ENCODE measurements around the gene CBX8.
A peak's percentile ranks its signal among the peaks of the same experiment; 100 is the strongest.
"Not testable (repeated sequence)": the region's sequence is repeated elsewhere in the genome, so short reads cannot be mapped to it uniquely, and the experiment has no call there.

Gene CBX8

DNA sequence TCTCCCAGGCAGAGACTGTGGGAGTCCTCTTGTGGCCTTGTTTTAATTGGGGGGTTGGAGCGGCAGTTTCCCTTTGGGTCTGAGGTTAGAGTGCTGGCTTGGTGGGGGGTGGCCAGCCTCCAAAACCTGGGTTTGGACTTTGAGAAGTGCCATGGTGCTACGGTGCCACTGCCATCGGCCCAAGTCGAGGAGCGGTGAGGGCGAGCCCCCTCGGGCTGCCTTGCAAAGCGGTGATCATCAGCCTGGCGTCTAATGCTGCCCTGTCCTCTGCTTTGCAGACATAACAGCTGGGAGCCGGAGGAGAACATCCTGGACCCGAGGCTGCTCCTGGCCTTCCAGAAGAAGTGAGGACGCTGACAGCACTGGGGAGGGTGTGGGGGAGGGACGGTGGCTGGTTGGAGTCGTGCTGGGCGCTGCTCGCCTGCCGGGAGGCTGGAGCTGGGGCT, 17.8 kb downstream of the CBX8 start:
- DNase-seq (ENCODE audit: low spot score) = no peak

DNA sequence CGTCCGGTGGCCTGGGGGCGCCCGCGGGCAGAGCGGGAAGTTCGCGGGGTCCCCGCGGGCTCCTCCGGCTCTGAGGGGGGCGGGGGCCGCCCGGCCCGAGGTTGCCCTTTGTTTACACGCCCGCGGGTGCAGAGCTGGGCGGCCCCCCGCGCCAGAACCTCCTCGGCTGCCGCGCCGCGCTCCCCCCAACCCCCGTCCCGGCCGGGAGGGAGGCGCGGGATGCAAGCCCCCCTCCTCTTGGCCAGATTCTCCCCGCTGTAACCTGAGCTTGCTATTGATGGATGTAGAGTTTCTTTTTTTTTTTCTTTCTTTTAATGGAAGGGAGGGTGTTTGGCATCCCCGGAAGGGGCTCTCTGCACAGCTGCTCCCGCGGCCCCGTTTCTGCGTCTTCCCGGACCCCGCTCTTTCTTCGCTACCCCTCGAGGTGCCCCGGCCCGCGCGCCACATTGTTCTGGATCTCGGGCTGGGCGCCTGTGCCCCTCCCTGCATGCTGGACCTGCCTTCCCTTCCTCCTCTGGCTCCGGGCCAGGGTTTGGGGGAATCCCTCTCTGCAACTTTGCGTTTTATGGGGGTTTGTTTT, 18.3 kb downstream of the CBX8 start:
- no peak for DNase-seq (ENCODE audit: low spot score)

DNA sequence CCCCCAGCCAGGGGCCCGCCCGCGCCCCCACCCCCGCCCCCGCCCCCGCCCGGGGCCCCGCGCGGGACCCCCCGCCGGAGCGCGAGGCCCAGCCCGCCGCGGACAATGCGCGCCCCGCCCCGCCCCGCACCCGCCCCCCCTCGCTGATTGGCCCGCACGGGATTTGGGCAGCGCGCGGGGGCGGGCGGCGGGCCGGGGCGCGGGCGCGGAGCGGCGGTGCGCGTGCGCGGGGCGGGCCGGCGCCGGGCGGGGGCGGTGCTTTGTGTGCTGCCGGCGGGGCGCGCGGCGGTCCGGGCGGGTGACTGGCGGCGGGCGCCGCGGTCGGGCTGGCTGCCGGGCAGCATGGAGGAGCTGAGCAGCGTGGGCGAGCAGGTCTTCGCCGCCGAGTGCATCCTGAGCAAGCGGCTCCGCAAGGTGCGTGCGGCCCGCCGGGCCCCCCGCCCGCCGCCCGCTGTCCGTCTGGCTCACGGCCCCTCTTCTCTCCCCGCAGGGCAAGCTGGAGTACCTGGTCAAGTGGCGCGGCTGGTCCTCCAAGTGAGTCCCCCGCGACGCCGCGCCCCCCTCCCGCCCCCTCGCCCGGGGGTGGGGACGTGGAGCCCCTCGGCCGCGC, 18.9 kb downstream of the CBX8 start, which contains the start of gene CBX2:
Gene CBX2, plus strand, starts transcription at position 255 of the 610 bp plus-strand sequence. Its CDS starts 88 bp downstream, at position 343.
- DNase-seq (ENCODE audit: low spot score) = peak; percentile 100

DNA sequence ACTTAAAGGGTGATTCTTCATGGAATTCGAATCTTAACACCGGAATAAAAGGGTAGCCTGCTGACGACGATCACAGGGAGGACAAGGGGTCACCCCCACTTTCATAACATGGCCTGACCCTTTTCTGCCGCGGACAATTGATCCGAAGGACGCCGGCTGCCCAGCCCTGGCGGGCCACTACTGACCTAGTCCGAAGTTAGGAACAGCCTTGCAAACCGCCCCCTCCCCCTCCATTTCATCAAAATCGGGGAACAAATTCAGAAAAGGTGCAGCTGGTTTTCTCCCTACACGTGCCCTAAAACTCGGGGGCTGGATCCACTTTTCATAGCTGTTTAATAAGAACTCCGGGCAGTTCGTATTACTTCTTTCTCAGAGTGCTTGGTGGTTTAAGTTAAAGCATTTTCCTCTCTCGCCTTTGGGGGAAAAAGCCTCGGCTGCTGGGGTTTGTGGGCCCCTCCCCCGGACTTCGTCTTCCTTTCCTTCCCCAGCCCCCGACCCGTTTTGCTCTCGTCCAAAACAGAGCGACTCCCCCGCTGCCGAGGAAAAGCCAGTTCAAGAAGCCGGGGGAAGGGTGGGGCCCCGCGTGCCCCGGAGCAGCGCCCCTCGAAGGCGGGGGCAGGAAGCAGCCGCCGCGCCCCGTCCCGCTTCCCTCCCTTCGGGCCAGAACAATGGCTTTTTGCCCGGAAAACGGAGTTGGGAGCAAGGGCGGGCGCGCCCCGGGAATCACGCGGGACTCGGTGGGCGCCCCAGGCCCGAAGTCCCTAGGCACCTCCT, 19.6 kb downstream of the CBX8 start:
- DNase-seq (ENCODE audit: low spot score) = peak; percentile 71

DNA sequence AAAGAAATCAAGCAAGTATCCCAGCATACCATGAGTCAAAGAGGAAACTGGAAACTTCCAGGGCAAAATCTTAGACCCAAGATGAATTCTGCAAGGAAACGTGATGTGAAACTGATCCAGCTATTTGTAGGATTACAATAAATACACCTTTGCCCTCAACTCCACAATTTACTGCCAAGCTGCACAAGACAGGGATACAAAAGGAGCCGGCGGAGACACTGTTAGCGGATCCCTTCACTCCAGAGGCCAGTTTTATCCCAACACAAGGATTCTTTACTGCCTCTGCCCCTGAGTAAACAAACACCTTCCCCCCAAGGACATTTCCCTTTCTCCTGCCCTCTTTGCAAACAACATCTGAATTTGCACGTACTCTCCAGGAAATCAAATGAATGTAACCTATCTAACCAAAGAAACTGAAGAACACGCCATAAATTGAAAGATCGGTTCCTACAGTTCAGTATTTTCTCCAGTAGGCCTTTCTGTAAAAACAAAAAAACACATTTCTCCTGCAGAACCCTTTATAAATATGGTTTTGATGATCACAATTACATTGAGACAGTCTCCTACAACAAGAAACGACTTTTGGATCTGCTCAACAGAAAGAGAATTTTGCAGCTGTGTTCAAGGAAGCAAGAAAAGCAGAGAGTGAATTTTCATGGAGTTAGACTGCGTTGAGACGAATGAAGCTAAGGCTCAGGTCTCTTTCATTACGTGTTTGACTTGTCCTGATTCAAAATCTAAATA, 20.3 kb downstream of the CBX8 start:
- DNase-seq (ENCODE audit: low spot score) = no peak

DNA sequence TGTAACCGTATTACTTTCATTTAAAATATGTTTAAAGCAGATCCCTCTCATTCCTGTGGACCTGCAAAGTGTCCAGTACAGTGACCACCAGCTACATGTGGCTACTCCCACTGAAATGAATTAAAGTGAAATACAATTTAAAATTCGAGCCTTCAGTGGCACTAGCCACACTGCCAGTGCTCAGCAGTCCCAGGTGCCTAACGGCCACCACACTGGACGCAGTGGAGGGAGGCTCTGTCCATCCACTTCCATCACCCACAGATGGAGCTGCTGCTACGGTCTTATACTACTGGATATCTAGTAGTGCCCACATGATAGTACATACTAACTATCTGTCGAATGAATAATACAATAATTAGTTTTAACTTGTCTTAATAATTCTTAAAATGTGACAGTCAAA, 21.2 kb downstream of the CBX8 start:
- DNase-seq (ENCODE audit: low spot score) = no peak

DNA sequence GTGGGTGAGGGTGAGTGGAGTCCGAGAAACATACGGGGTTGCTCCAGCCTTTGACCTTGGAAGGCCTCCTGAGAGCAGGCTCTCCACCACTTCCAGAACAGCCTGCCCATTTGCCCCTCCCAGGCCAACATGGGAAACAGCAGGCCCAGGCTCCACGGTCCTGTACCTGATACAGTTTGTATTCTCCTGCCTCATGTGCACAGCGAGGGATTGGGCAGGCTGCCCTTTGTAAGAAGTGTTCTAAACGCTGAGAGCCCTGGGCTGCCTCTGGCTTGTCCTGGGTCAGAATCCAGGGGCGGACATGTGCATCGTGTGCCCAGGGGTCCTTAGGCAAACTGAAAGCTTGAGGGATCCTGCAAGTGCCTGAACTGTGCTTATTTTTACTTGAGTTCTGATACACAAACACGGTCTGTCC, 22.3 kb downstream of the CBX8 start:
- no peak for DNase-seq (ENCODE audit: low spot score)

DNA sequence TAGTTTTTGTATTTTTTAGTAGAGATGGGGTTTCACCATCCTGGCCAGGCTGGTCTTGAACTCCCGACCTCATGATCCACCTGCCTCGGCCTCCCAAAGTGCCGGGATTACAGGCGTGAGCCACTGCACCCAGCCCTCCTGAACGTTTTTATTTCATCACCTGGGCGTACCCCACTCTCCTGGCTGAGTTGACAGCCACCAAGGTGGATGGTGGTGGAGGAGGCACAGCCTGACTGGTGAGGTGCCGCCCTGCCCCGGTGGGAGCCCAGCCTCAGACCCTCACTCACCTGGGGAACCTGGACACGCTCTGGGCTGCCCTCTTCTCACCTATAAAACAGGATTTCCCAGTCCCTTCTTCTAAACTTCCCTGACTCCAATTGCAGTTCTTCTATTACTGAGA, 24.2 kb downstream of the CBX8 start:
- DNase-seq (ENCODE audit: low spot score) = not testable (repeated sequence)

DNA sequence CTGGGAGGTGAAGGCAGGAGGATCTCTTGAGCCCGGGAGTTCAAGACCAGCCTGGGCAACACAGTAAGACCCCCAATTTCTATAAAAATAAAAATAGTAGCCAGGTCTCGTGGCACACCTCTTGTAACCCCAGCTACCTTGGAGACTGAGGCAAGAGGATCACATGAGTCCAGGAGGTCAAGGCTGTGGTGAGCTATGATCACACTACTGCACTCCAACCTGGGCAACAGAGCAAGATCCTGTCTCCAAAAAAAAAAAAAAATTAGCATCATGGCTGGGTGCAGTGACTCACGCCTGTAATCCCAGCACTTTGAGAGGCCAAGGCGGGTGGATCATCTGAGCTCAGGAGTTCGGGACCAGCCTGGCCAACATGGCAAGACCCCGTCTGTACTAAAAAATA, 25.6 kb downstream of the CBX8 start:
- no peak for DNase-seq (ENCODE audit: low spot score)

DNA sequence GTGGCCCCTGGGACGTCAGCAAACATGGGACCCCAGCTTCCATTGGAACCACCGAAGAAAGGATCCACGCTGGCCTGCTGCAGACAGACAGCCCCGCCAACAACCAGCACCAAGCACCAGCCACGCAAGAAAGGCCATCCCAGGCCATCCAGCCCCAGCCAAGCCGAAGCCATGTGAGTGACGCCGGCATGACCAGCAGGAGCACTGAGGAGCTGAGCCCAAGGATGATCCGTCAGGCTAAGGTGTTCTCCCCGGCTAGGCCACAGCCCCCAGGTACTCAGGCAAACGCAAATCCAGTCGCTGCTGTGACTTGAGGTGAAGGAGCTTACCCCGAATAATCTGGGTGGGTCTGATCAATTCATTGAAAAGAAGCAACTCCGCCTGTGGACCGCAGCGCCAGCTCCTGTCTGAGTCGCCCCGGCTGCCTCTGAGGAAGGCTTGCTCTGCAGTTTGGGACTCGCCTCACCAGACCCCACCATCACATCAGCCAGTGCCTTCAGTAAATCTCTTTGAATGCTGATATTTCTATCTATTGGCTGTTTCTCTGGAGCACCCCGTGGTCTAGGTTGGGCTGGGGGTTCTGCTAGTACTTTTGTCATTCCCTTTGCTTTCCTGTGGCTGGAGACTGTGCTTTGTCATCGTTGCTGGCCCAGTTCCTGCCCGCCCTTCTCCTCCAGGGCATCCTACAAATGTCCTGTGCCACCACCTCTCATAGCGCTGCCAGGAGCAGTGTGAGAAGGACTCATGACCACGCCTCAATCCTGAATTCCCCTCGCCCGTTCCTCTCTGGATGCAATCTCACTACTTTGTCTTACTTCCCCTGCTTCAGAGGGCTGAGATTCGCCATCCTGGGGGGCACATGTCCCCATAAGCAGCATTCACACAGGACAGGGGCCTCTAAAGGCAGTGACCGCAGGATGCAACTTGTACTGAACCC, 27.0 kb downstream of the CBX8 start:
- DNase-seq (ENCODE audit: low spot score) = no peak

DNA sequence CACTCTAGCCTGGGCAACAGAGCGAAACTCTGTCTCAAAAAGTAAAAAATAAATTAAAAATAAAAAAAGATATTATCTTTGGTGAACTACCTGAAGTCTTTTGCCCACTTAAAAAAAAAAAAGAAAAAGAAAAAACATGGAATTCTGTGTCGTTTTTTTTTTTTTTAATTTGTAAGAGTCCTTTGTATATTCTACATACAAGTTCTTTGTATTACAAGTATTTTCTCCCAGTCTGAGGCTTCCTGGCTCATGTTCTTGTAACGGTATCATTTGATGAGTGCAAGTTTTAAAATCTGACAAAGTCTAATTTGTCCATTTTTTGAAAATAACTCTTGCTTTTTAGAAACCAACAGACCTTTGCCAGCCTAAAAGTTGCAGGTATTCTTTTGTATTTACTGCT, 31.2 kb downstream of the CBX8 start:
- DNase-seq (ENCODE audit: low spot score) = no peak

DNA sequence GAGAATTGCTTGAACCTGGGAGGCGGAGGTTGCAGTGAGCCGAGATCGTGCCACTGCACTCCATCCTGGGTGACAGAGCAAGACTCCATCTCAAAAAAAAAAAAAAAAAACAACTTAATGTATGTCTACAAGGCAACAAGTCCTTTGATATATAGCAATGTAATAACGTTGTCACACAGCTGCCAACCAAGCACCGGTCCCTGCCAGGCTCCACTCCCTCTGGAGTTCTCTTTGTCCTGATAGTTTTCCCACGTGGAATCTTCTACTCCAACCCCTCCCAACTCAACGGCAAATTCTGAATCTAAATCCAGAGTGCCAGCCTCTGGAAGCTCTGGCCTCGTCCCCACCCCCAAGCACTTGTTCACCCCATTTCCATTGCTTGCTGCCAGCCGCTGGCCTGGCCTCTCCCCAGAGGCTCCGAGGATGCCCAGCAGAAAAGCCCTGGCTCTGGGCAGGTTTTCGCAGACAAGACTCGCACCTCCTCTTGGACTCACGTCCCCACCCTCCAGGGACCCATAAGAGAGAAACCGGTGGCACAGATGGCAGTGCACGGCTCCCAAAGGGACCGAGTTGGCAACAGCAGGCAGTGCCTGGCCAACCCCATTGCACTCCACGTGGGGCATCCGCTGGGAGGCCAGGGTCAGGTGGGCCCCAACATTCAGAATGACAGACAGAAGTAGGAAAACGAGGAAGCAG, 34.8 kb downstream of the CBX8 start:
- no peak for DNase-seq (ENCODE audit: low spot score)

DNA sequence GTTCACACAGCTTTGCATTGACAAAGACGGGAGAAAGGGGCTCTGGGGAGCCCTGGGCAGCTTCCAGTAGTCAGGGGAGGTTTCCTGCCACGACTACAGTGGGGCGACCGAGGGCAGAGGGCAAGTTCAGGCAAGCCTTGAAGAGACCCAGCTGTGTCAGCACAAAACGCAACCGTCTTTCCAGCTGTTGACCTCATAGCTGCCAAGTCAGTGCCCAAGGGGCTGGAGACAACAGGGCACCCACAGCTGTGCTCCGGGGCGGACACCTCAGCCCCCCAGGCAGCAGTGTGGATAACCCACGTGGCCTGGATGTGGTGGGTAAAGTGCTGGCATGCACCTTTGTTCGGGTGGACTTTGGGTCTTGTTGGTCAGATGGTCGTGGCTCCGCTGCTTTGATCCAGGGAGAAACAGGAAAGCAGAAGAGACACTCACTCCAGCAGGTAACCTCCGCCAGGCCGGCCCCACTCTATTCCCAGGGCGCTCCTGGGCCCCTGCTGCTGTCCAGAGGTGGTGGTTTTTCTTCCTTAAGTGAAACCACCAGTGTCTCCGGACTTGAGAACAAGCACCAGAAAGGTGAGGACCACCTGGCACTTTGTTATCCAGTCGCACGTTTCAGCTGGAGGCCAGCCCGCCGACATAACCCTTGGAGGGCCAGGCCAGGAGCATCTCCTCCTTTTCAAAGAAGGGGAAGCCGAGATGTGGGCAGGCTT, 36.5 kb downstream of the CBX8 start:
- no peak for DNase-seq (ENCODE audit: low spot score)

DNA sequence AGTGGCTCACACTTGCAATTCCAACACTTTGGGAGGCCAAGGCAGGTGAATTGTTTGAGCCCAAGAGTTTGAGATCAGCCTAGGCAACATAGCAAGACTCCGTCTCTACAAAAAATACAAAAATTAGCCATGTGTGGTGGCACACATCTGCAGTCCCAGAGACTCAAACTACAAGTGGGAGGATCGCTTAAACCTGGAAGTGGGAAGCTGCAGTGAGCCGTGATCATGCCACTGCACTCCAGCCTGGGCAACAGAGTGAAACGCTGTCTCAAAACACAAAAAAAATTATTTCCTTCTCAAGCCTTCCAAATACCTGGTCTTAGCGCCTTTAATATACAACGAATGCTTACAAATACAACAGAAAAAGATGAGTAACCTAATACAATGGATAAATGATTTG, 38.6 kb downstream of the CBX8 start:
- DNase-seq (ENCODE audit: low spot score) = no peak

DNA sequence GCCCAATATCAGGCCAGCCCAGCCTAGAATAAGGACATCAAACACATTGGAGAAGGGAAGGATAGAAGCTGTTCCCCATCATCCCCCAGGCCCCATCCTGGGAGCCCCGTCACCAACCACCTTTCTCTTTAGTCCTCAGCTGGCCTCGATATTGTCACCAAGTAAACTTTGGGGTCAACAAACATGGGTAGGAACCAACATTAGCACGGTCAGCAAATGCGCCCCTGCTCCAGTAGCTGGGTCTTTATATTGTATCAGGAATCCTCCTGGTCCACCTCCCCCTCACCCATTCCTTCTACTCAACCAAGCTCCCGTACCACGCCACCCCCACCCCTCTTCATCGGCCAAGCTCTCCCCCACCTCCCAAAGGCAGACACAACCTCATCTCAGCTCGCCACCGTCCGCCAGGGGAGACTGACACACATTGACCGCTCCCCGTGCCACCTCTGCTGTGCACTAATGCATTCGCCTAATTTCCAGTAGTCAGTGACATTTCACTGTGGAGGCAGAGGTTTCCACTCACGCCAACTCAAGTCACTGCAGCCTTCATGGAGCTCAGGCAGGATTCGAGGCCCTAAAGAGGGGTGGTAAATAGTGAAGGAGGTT, 39.6 kb downstream of the CBX8 start:
- DNase-seq (ENCODE audit: low spot score) = no peak

DNA sequence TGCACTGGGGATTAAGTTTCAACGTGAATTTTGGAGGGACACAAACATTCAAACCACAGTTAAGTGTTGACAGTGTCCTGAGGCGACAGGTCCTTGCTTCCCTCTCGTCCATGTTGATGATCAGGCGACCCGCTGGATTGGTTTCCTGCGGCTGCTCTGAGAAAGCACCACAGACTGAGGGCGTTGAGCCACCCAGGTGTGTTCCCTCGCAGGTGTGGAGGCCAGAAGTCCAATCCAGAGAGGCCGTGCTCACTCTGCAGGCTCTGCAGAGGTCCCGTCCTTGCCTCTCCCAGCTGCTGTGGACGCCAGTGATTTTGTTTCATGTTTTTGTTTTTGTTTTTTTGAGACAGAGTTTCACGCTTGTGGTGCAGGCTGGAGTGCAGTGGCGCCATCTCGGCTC, 41.3 kb downstream of the CBX8 start:
- DNase-seq (ENCODE audit: low spot score) = no peak

DNA sequence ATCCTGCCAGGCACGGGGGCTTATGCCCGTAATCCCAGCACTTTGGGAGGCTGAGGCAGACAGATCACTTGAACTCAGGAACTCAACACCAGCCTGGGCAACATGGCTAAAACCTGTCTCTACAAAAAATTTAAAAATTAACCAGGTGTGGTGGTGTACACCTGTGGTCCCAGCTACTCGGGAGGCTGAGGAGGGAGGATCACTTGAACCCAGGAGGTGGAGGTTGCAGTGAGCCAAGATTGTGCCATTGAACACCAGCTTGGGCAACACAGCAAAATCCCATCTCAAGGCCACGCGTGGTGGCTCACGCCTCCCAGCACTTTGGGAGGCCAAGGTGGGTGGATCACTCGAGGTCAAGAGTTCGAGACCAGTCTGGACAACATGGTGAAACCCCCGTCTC, 42.0 kb downstream of the CBX8 start:
- DNase-seq (ENCODE audit: low spot score) = not testable (repeated sequence)

DNA sequence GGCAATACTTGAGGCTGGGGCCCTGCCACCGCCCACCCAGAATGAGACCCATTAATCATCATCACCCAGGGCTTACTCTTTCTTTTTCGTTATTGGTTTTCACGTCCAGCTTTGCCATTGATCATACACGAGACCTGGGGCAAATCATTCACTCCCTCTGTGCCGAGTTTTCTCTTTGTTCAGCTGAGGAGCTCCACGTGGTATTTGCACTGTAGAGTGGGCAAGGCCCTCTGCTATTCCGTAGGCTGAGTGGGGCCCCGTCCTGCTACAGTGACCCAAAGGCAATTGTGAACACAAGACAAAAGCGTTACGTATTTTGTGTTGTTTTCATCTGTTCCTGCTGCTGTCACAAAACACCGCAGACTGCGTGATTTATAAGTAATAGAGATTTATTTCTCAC, 42.5 kb downstream of the CBX8 start:
- DNase-seq (ENCODE audit: low spot score) = no peak

DNA sequence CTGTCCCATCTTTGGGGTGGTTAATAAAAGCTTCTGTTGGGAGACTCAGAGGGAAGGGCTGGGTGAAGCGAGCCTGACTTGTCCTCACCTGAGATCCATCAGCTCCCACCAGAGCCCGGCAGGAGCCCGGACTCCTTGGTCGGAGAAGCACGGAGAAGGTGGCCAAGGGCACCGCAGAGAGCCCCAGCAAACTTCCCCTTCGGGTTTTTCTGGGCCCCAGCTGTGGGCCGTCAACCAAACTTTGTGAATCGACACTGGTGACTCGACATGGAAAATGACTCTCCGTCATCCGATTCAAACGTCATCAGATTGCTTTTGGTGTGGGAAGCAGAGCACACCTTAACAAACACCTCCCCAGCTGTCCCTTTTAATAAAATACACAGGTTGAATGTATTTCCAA, 44.7 kb downstream of the CBX8 start:
- DNase-seq (ENCODE audit: low spot score) = no peak

All from AG20443 (cell line).